ENCODE measurements around the gene NKX3-2.

Gene NKX3-2

GRCh38 chr4:13504374-13504773 lies 39.9 kb downstream of the NKX3-2 start:
- no peak for DNase-seq (ENCODE audit: low read depth, low spot score)

- DNase-seq (ENCODE audit: low read depth, low spot score), result no peak
Observed at GRCh38 chr4:13498469-13498868, 45.8 kb downstream of the NKX3-2 start.

- DNase-seq (ENCODE audit: low read depth, low spot score), result no peak
Observed at GRCh38 chr4:13496605-13497004, 47.7 kb downstream of the NKX3-2 start.

- no peak for DNase-seq (ENCODE audit: low read depth, low spot score)
Observed at GRCh38 chr4:13495753-13496152, 48.6 kb downstream of the NKX3-2 start.

- DNase-seq (ENCODE audit: low read depth, low spot score), result no peak
Observed at GRCh38 chr4:13493793-13494192, 50.5 kb downstream of the NKX3-2 start.

- no peak for DNase-seq (ENCODE audit: low read depth, low spot score)
Observed at GRCh38 chr4:13492747-13493146, 51.6 kb downstream of the NKX3-2 start.
